ENCODE data around the gene TSHZ2.

DNA sequence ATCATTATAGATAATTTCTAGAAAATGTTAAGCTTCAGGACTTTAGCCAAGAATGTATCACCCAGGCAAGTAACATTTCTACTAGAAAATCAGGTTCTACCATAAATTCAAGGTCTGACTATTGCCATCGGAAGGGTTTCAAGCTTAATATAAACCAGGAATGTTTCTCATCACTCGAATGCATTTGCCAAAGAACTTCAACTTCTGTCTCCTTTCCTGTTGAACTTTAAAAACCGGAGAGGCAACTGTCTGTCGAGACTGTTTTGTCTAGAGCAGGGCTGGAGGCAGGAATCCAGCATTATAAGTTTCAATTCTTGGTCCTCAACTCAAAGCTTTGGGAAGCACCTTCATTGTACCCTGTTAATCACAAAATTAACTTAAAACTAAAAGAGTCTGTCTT, 356.8 kb downstream of the TSHZ2 start:
- TF ChIP-seq FOS (IDR thresholded peaks at IDR 0.05; ENCODE audit: borderline replicate concordance, insufficient read depth, low read length), result no peak
- TF ChIP-seq, protein P1, sequence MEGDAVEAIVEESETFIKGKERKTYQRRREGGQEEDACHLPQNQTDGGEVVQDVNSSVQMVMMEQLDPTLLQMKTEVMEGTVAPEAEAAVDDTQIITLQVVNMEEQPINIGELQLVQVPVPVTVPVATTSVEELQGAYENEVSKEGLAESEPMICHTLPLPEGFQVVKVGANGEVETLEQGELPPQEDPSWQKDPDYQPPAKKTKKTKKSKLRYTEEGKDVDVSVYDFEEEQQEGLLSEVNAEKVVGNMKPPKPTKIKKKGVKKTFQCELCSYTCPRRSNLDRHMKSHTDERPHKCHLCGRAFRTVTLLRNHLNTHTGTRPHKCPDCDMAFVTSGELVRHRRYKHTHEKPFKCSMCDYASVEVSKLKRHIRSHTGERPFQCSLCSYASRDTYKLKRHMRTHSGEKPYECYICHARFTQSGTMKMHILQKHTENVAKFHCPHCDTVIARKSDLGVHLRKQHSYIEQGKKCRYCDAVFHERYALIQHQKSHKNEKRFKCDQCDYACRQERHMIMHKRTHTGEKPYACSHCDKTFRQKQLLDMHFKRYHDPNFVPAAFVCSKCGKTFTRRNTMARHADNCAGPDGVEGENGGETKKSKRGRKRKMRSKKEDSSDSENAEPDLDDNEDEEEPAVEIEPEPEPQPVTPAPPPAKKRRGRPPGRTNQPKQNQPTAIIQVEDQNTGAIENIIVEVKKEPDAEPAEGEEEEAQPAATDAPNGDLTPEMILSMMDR (IDR thresholded peaks at IDR 0.05; ENCODE audit: extremely low read depth in 1 of 2, insufficient read depth in 1 of 2, low read depth in 1 of 2, low read length in 2 of 2), result no peak
